Endothelial cell (in vitro differentiated cells): ENCODE measurements around the gene MYO16. TPM values are rescaled to one million over a fixed set of nuclear protein-coding genes. Genes with fewer than 3 reads are reported as not detected.

Source experiments
- DNase-seq: peaks from one replicate; pipeline ENCODE4 v3.0.0; 2021; ENCODE audit warnings: low spot score
- H3K27ac Mint-ChIP-seq: one replicate; pipeline ENCODE4 v1.8.0; 2021; ENCODE audit warnings: mixed read lengths, inconsistent platforms; ENCODE audit not compliant: unreplicated experiment
- H3K27me3 Mint-ChIP-seq: one replicate; pipeline ENCODE4 v1.8.0; 2021; ENCODE audit warnings: mild to moderate bottlenecking, moderate library complexity, mixed read lengths, inconsistent platforms; ENCODE audit not compliant: unreplicated experiment
- H3K36me3 Mint-ChIP-seq: one replicate; pipeline ENCODE4 v1.8.0; 2021; ENCODE audit warnings: mild to moderate bottlenecking, low read depth, mixed read lengths, inconsistent platforms; ENCODE audit not compliant: unreplicated experiment
- H3K4me1 Mint-ChIP-seq: one replicate; pipeline ENCODE4 v1.8.0; 2021; ENCODE audit warnings: mild to moderate bottlenecking, mixed read lengths, inconsistent platforms; ENCODE audit not compliant: unreplicated experiment
- H3K4me3 Mint-ChIP-seq: one replicate; pipeline ENCODE4 v1.8.0; 2021; ENCODE audit warnings: mild to moderate bottlenecking, mixed read lengths, inconsistent platforms; ENCODE audit not compliant: unreplicated experiment
- H3K9me3 Mint-ChIP-seq: one replicate; pipeline ENCODE4 v1.8.0; 2021; ENCODE audit warnings: mixed read lengths, inconsistent platforms; ENCODE audit not compliant: unreplicated experiment
- CTCF ChIP-seq: fragments of 200-600 bp; sonication (generic); IDR thresholded peaks from one replicate; pipeline ENCODE4 v1.5.0; 2021; ENCODE audit warnings: antibody characterized with exemption; ENCODE audit not compliant: unreplicated experiment
- total RNA-seq: library from RNA; stranded (reverse); fragmentation: NEBNext Ultra II Directional; extraction: Animal tissue kit (Norgen Biotek cat#: 25700); gene quantifications from one replicate; pipeline ENCODE4 v1.2.1, GENCODE V29; 2021; ENCODE audit not compliant: unreplicated experiment

MYO16 gene
- total RNA-seq, 1 donor from 2014 or later: 1.4 TPM

GRCh38 chr13:109203587-109203986, 574.2 kb downstream of the MYO16 start:
- Mint-ChIP-seq H3K4me1 (no peaks in the 10 kb centered on the region), H3K27ac (no peak overlapping the region), H3K36me3 (no peaks in the 10 kb centered on the region), H3K4me3 (no peak overlapping the region), H3K9me3 (no peaks in the 10 kb centered on the region), H3K27me3 (peaks cover 1% of the 10 kb centered on the region)
- no peak for DNase-seq
- TF ChIP-seq CTCF: no peak

GRCh38 chr13:109204252-109204651, 574.8 kb downstream of the MYO16 start:
- H3K27me3 Mint-ChIP-seq: peaks cover 1% of the 10 kb centered on the region
- no peak overlapping the region for H3K4me3 Mint-ChIP-seq
- no peaks in the 10 kb centered on the region for H3K4me1 Mint-ChIP-seq
- no peak overlapping the region for H3K27ac Mint-ChIP-seq
- no peak for TF ChIP-seq CTCF
- no peaks in the 10 kb centered on the region for H3K9me3 Mint-ChIP-seq
- H3K36me3 Mint-ChIP-seq: no peaks in the 10 kb centered on the region
- DNase-seq: no peak

GRCh38 chr13:109204657-109205056, 575.2 kb downstream of the MYO16 start:
- TF ChIP-seq CTCF: no peak
- Mint-ChIP-seq H3K27ac (no peak overlapping the region), H3K4me3 (no peak overlapping the region), H3K4me1 (no peaks in the 10 kb centered on the region), H3K27me3 (peaks cover 1% of the 10 kb centered on the region), H3K9me3 (no peaks in the 10 kb centered on the region), H3K36me3 (no peaks in the 10 kb centered on the region)
- DNase-seq: no peak

- Mint-ChIP-seq H3K36me3 (no peaks in the 10 kb centered on the region), H3K27ac (no peak overlapping the region), H3K27me3 (peaks cover 1% of the 10 kb centered on the region), H3K4me1 (no peaks in the 10 kb centered on the region), H3K4me3 (no peak overlapping the region), H3K9me3 (no peaks in the 10 kb centered on the region)
- DNase-seq: no peak
- no peak for TF ChIP-seq CTCF
These were observed 575.9 kb downstream of the MYO16 start for GRCh38 chr13:109205315-109205714.

- H3K4me3 Mint-ChIP-seq: no peak overlapping the region
- no peaks in the 10 kb centered on the region for H3K9me3 Mint-ChIP-seq
- TF ChIP-seq CTCF: no peak
- H3K27ac Mint-ChIP-seq: no peak overlapping the region
- peaks cover 1% of the 10 kb centered on the region for H3K27me3 Mint-ChIP-seq
- H3K36me3 Mint-ChIP-seq: no peaks in the 10 kb centered on the region
- no peaks in the 10 kb centered on the region for H3K4me1 Mint-ChIP-seq
- DNase-seq: no peak
These were observed 577.2 kb downstream of the MYO16 start for GRCh38 chr13:109206616-109207015.
